Activated CD4-positive, CD25-positive, alpha-beta regulatory T cell (primary cell): ENCODE results near the gene RBMS1.

Source experiments
- DNase-seq, 4 experiments: peaks; one replicate each; lab custom pipeline; 2025; lab: John Stamatoyannopoulos, UW

The RBMS1 gene

DNA sequence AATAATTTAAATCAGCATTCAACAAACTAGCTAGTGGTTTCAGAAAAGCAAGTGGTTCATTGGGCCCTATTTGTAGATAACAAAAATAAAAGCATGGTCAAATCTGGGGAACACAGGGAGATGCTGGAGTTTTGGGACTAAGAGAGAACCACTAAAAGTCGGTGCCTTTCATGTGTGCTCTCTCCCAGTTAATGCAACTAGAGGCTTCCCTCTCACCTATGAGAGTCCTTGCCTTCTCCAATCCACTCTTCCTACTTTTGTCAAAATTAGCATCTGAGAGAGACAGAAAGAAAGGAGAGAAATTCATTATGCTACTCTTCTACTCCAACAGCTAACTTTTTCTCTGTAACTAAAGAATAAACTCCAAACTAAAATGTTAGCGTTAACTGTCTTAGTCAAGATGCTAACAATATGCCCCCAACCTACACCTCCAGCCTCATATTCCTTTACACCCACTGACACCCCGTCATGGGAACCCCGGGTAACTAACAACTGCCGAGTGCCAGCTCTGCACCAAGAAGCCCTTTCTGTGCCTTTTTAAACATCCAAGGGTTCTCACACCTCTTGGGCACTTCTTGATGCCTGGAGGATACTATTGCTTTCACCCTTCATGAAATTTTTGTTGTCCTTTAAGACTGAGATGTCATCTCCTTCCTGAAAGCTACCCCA lies 133.4 kb downstream of the RBMS1 start:
- DNase-seq = no peak

- no peak for DNase-seq
Observed at GRCh38 chr2:160358046-160358445, 135.6 kb downstream of the RBMS1 start.

DNA sequence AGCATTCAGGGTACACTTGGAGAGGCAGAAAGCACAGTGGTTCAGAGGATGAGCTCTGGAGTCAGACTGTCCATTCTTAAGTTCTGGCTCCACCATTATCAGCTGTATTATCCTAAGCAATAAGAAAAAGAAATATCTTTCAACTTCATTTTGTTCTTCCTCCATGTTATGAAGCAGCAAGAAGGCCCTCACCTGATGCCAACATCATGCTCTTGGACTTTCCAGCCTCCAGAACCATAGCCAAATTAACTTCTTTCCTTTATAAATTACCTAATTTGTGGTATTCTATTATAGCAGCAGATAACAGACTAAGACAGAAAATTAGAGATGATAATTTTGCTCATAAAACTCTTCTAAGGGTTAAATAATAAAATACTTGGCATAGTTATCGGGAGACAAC lies 137.1 kb downstream of the RBMS1 start:
- DNase-seq = no peak

GRCh38 chr2:160355080-160355479 lies 138.5 kb downstream of the RBMS1 start:
- DNase-seq = no peak

DNA sequence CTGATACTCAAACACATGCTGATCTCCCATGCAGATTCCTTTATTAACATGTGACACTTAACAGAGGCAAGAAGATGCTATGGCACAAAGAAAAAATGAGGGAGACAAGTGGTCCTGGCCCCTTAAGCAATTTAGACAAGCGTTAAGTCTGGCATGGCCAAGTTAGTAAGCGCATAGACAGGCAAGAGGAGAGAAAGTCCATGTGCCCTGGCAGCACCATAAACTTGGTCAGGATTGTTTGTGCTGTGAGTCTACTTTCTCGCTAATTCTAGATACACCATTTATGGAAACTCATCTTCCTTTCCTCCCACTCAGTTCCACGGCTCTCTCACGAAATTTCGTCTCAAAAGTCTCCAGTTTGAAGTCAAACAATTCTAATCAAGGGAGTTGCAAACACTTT lies 138.9 kb downstream of the RBMS1 start:
- no peak for DNase-seq

DNA sequence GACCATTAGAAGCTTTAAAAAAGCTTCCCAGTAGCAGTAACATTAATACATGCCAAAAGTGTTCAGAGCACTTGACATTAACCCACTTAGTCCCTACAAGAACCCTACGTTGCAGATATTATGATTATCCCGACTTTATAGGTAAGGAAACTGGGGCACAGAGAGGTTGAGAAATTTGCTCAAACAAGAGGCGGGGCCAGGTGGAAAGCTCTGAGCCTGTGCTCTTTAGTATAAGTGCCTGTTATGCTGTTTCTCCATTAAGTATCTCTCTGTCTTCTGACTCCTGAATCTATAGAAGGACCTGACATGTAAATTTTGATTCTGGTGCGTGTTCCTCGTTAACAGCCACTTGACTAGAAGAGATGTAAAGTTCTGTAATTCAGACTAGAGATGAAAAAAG lies 139.8 kb downstream of the RBMS1 start:
- DNase-seq = no peak

GRCh38 chr2:160353166-160353565 lies 140.4 kb downstream of the RBMS1 start:
- DNase-seq = no peak

DNA sequence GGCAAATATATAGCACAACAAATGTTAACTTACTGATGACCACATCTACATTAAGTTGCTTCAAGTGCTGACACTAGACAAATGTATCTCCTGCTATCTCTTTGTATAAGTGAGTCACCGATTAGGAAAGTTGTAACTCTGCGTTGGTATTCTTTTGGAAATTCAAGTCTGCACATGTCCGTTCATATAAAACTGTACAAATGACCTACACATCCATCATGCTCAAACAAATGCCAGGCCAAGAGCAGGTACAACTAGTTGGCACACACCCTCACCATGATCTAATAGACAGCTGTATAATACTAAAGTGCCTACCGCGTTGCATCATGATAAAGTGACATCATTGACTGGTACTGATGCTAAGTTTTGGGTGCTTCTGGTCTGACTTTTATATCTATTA lies 141.1 kb downstream of the RBMS1 start:
- no peak for DNase-seq

DNA sequence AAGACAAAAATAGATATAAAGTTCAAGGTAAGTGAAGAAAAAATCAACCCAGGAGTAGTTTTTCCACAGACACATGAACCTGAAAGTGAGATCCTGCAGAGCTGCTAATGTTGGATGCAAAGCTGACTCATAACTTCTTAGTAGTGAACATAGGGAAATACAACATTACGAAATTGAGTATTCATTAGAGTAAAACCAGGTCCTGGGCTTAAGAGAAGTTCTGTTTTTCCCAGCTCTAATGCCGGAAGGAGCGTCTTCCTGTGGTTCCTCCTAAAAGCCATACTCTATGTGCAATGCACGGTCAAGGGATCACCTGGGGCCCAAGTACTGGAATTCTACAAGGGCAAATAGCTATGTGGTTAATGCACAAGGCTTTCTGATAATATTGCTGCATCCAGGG lies 141.7 kb downstream of the RBMS1 start:
- DNase-seq = no peak

DNA sequence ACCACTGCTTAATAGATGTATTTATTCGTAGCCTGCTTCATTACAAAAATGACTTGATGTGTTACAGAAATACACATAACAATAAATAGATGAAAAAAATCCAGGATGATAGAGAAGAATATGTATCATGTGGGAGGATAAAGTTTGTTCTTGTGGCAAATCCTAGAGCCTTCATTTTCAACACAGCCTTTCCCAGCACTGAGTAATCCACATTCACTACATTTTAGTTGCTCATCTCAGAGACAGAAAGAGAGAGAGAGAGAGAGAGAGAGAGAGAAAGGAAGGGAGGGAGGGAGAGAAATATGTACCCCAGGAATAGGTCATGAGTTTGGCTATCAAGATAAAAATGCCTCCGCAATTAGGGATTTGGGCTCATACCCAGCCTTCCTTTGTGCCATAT lies 144.3 kb downstream of the RBMS1 start:
- no peak for DNase-seq

DNA sequence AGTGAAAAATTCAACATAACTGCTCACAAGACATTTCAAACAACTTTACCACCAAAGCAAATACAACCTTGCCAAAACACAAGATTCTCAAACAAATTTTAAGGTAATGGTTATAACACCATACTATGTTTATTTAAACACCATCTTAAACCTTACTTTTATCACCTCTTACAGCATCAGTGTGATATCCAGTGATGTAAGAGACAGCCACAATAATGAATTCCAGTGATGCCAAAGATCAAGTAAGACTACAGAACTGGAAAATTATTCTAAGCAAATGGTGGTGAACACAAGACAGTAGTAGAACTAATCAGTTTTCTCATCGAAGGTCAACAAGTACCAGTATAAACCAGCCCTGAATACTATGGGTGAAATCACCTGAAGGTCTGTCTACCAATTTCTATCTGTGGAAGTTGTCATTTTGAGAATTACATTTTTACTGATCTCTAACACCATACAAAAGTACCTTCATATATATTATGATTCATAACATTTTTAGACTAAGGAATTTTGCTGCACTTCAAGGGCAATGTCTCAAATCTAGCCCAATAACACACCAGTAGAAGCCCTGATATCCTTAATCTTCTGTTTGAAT lies 146.2 kb downstream of the RBMS1 start:
- no peak for DNase-seq

- DNase-seq = no peak
Observed at GRCh38 chr2:160345071-160345764, 148.4 kb downstream of the RBMS1 start.

- DNase-seq = no peak
Observed at GRCh38 chr2:160343404-160343803, 150.2 kb downstream of the RBMS1 start.

DNA sequence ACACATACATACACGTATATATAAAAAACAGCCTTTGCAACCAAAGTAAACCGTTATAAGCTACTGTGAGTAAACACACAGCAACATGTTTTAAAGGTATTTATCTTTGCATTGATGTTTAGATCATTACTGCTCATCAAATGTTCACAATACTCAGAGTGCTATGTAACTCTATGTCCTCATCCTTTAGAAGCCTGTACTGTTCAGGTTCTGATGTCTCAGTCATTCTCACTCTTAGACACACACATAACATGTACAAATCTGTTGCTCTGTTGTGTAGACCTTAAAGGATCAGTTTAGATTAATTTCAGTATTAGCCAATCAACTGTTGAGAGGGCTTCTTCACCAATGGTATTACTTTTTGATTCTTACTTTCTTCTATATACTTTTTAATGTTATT lies 153.9 kb downstream of the RBMS1 start:
- no peak for DNase-seq

GRCh38 chr2:160338901-160339685 lies 154.5 kb downstream of the RBMS1 start:
- DNase-seq = no peak

GRCh38 chr2:160337728-160338127 lies 155.9 kb downstream of the RBMS1 start:
- no peak for DNase-seq

- DNase-seq = no peak
Observed at GRCh38 chr2:160336635-160337034, 157.0 kb downstream of the RBMS1 start.

DNA sequence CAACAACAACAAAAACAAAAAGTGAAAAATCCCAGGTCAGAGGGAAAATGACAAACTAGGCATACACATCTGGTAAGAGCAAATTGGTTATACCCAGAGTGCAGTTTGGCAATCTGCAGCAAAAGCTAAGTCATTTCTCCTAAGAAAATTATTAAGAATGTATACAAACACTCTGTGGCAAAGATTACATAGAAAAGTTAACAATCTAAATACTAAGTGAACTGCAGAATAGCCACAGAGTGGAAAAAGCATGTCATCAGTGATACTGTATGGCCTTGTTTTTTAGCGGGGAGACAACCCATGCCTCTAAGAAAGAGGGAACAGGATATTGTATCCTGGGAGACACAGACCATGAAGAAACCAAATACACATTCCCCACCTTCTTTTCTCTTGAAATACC lies 157.5 kb downstream of the RBMS1 start:
- DNase-seq = no peak

DNA sequence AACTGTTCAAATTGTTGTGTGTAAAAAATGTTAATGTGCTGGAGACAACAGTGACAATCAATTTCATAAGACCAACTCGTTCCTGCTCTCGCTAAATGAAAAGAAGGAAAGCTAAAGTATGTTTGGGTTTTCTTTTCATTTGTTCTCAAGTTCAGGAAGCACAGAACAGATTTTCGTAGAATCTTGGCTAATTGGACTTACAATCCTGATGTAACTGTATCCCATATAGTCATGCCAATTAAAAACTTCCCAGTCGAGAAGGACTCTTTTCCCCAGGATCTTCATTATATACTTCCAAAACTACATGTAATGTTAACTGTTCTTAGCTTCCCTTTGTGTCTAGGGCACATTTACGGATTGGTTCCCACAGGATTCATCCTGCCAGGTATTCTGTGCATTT lies 158.2 kb downstream of the RBMS1 start:
- no peak for DNase-seq

DNA sequence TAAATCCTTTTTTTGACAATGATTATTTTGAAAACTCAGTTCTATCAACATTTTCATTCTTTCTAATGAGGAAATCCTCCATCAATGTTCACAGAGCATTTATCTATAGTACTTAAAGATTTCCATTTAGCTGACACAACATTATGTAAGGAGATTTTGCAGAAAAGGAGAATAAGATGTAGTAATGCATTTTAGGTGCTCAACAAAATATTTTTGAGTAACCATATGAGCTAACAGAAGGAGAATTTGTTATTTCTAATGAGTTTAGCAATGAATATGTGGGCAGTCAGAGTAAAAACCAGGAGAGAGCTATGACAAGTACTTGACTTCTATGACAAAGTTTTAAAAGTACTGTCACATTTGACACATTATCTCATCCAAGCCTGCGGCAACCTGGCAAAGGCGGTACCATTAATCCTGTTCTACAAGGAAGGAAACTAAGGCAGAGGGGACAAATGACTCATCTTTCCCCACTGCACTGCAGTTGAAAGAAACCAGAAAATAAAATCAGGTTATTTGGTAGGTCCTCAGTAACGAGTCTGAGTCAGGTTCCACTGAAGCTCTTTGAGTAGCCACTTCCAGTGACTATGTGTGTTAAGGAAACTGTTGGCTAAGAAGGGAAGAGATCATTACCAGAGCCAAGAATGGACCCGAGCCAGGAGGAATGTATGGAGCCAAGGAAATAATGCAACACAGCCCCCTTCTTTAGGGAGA lies 159.4 kb downstream of the RBMS1 start:
- DNase-seq = no peak

- DNase-seq = no peak
Observed at GRCh38 chr2:160333324-160334027, 160.1 kb downstream of the RBMS1 start.
